ENCODE measurements around the gene ARPIN.

Gene ARPIN

DNA sequence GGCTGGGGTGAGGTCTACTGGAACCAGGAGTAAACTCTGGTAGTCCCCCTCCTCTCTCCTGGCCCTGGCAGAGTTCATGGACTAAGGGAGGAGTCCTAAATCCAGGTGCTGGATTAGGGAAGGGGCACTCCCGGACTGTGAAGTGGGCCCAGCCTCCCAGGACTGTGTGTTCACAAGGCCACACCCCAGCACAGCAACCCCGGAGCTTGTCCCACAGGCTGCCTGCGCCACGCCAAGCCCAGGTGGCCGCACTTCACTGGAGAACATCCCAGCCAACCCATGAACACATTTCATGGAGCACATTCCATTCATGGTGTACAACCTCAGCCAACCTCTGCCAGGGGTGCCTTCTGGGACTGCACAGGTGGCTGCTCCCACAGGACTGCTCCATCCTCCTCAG is 8.2 kb downstream of the ARPIN start:
- Histone ChIP-seq H3K9ac (ENCODE audit: insufficient read length) (no peak overlapping the region), H3K27ac (no peak overlapping the region), H3K36me3 (ENCODE audit: insufficient read depth, low read length) (no peaks in the 10 kb centered on the region), H3K4me3 (no peak overlapping the region), H3K9me3 (ENCODE audit: low read depth, low read length) (no peaks in the 10 kb centered on the region)
- no peak for DNase-seq (ENCODE audit: low read depth, low spot score)
- TF ChIP-seq POLR2AphosphoS5 (IDR thresholded peaks at IDR 0.05; ENCODE audit: borderline replicate concordance, low read depth, low read length) (no peak), FOXP2 (optimal IDR thresholded peaks at IDR 0.05; ENCODE audit: control extremely low read depth, extremely low read length, insufficient read depth) (no peak)

DNA sequence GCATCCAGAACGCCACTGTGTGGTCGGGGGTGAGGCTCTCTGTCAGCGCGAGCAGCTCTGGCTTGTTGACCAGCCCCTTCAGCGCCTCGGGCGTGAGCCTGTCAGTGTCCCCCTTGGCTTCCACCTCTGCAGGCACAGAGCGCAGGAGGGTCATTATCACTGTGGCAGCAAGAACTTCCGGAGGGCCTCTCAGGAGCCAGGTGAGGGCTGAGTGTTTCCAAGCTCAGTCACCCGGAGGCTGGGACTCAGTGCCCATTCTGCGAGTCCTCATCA is 9.0 kb downstream of the ARPIN start:
- no peak overlapping the region for H3K4me3 ChIP-seq
- no peak overlapping the region for H3K9ac ChIP-seq (ENCODE audit: insufficient read length)
- H3K36me3 ChIP-seq (ENCODE audit: insufficient read depth, low read length) = no peaks in the 10 kb centered on the region
- no peak for DNase-seq (ENCODE audit: low read depth, low spot score)
- no peak for TF ChIP-seq FOXP2 (optimal IDR thresholded peaks at IDR 0.05; ENCODE audit: control extremely low read depth, extremely low read length, insufficient read depth)
- no peak for TF ChIP-seq POLR2AphosphoS5 (IDR thresholded peaks at IDR 0.05; ENCODE audit: borderline replicate concordance, low read depth, low read length)
- no peak for TF ChIP-seq EZH2 (IDR thresholded peaks at IDR 0.05)
- H3K27ac ChIP-seq = no peak overlapping the region
- no peaks in the 10 kb centered on the region for H3K9me3 ChIP-seq (ENCODE audit: low read depth, low read length)

DNA sequence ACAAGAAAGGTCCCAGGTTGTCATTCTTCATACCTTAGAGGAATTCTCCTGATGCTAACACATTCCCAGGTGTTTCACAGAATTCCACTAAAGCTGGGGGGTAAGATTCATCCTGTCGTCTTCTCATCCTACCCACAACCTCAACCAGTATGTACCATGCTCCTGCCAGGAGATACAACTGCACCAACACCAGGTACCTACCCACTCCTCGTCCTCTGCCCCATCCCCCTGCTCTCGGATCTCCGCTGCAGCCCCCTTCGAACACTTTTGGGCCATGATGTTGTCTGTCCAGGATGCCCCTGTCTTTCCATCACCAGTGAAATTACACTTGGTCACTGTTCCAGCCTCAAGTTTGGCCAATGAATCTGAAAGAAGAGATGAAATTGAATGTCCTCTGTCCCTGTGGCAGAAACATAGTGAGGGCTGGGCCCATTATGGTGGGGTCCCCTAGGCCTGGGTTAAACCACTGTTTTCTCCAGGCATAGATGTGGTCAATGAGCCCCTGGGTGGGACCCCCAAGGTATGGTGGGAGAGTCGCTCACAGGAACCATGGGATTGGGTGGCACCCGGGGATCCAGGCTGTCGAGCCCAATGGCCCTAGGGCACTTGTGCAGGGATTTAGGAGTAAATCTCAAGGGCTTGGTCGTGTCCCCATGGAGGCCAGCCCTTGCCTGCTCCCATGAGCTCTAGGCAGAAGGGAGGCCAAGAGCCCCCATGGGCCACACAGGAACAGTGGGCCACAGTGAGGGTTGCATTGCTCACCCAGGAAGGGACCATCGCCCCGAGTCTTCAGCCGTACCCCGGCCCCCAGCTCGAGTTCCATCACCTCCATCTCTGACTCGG is 9.5 kb downstream of the ARPIN start:
- DNase-seq (ENCODE audit: low read depth, low spot score) = no peak
- TF ChIP-seq FOXP2 (optimal IDR thresholded peaks at IDR 0.05; ENCODE audit: control extremely low read depth, extremely low read length, insufficient read depth) (no peak), POLR2AphosphoS5 (IDR thresholded peaks at IDR 0.05; ENCODE audit: borderline replicate concordance, low read depth, low read length) (no peak), EZH2 (IDR thresholded peaks at IDR 0.05) (no peak)
- no peaks in the 10 kb centered on the region for H3K36me3 ChIP-seq (ENCODE audit: insufficient read depth, low read length)
- no peak overlapping the region for H3K9ac ChIP-seq (ENCODE audit: insufficient read length)
- no peaks in the 10 kb centered on the region for H3K9me3 ChIP-seq (ENCODE audit: low read depth, low read length)
- H3K4me3 ChIP-seq = no peak overlapping the region
- H3K27ac ChIP-seq = no peak overlapping the region

DNA sequence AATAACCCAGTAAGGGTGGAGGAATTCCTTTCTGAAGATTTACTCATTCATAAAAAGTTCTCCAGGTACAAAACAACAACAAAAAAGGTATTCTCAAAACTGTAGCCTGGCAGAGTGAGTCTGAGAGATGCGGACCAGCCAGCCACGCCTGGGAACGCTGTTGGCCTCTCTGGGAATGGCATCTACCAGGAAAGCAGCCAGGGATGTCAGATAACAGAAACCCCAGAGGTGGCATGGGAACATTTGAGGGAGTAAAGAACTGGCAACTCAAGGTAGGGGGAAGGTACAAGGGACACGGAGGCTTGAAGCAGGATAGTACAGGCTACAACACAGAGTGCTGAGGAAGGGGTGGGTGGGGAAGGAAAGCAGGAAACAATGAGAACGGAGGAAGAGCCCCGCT is 11.9 kb downstream of the ARPIN start:
- TF ChIP-seq FOXP2 (optimal IDR thresholded peaks at IDR 0.05; ENCODE audit: control extremely low read depth, extremely low read length, insufficient read depth) (no peak), POLR2AphosphoS5 (IDR thresholded peaks at IDR 0.05; ENCODE audit: borderline replicate concordance, low read depth, low read length) (no peak), EZH2 (IDR thresholded peaks at IDR 0.05) (no peak)
- Histone ChIP-seq H3K9ac (ENCODE audit: insufficient read length) (no peak overlapping the region), H3K27ac (no peak overlapping the region), H3K4me3 (no peak overlapping the region), H3K9me3 (ENCODE audit: low read depth, low read length) (no peaks in the 10 kb centered on the region), H3K36me3 (ENCODE audit: insufficient read depth, low read length) (no peaks in the 10 kb centered on the region)
- DNase-seq (ENCODE audit: low read depth, low spot score) = no peak

DNA sequence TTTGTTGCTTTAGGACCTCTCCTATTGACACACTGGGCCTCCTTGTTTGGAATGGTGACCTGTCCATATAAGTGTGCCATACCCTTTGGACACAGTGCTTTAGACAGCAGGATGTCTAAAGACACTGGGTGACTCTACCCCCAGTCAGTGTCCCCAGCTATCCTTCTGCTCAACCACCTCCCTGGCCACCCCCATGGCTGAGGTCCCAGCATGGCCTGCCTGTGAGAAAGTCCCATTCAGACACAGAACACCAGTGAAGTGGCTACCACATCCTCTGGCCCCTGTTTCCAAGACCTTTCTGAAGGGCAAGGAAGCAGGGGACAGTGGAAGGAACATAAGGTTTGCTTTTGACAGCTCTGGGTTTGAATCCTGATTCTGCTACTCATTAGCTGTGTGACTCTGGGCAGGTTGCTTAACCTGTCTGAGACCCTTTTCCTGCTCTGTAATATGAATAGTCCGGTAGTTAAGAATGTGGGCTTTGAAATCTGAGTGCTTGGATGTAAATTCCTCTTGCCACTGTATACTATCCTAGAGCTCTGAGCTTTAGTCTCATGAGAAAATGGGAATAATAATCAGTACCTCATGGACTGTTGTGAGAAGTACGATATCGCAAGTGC is 12.7 kb downstream of the ARPIN start:
- no peak for DNase-seq (ENCODE audit: low read depth, low spot score)
- no peak overlapping the region for H3K9ac ChIP-seq (ENCODE audit: insufficient read length)
- H3K36me3 ChIP-seq (ENCODE audit: insufficient read depth, low read length) = no peaks in the 10 kb centered on the region
- H3K4me3 ChIP-seq = no peak overlapping the region
- TF ChIP-seq FOXP2 (optimal IDR thresholded peaks at IDR 0.05; ENCODE audit: control extremely low read depth, extremely low read length, insufficient read depth) = no peak
- no peak for TF ChIP-seq EZH2 (IDR thresholded peaks at IDR 0.05)
- TF ChIP-seq POLR2AphosphoS5 (IDR thresholded peaks at IDR 0.05; ENCODE audit: borderline replicate concordance, low read depth, low read length) = no peak
- H3K9me3 ChIP-seq (ENCODE audit: low read depth, low read length) = no peaks in the 10 kb centered on the region
- no peak overlapping the region for H3K27ac ChIP-seq

DNA sequence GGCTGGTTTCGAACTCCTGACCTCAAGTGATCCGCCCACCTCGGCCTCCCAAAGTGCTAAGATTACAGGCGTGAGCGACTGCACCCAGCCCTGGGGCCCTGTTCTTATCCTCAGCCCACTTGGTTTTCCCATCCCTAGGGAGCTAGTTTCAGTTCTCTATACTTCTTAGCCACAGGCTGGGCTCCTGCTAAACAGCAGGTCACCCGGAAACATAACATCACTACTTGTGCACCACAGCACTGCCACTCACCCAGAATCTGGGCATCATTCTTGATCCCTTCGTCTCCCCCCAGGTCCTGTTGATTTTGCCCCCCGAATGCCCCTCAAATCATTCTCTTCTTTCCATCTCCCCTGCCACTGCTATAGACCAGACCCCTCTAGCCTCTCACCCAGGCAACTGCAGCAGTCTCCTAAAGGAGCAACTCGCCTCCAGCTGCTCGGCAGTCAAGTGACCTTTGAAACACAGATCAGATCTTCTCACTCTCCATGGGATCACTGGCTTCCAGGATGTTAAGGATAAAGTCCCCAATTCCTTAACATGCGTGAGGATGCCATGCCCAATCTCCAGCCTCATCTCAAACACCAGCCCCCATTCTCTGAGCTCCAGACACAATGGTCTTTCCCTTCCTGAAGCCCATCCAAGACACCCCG is 13.3 kb downstream of the ARPIN start:
- no peaks in the 10 kb centered on the region for H3K36me3 ChIP-seq (ENCODE audit: insufficient read depth, low read length)
- no peak for DNase-seq (ENCODE audit: low read depth, low spot score)
- no peak overlapping the region for H3K9ac ChIP-seq (ENCODE audit: insufficient read length)
- TF ChIP-seq POLR2AphosphoS5 (IDR thresholded peaks at IDR 0.05; ENCODE audit: borderline replicate concordance, low read depth, low read length) (no peak), FOXP2 (optimal IDR thresholded peaks at IDR 0.05; ENCODE audit: control extremely low read depth, extremely low read length, insufficient read depth) (no peak), EZH2 (IDR thresholded peaks at IDR 0.05) (no peak)
- no peak overlapping the region for H3K27ac ChIP-seq
- no peak overlapping the region for H3K4me3 ChIP-seq
- H3K9me3 ChIP-seq (ENCODE audit: low read depth, low read length) = no peaks in the 10 kb centered on the region

DNA sequence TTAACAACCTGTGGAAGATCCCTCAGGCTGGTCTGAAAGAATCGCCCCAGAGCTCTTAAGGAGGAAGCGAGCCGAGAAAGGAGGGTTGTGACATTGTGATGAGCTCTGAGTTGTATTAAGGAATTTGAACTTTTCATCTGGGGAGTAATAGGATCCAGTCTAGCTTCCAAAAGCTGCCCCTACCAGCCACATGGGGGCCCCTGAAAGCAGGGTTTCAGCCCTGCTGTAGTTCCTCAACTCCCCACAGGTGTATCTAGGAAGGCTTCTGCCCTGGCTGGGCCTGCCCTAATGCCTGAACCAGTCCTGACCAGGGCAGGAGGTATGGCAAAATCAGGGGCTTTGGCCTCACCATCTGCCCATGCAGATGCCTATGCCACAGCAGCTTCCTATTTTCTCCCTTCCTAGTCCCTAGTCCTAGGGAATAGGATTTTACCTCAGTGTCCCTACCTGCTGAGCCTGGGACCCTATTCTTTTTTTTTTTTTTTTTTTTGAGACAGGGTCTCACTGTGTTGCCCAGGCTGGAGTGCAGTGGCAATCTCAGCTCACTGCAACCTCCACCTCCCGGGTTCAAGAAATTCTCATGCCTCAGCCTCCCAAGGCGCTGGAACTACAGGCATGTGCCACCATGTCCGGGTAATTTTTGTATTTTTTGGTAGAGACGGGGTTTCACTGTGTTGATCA is 14.0 kb downstream of the ARPIN start:
- no peaks in the 10 kb centered on the region for H3K36me3 ChIP-seq (ENCODE audit: insufficient read depth, low read length)
- H3K9ac ChIP-seq (ENCODE audit: insufficient read length) = no peak overlapping the region
- no peaks in the 10 kb centered on the region for H3K9me3 ChIP-seq (ENCODE audit: low read depth, low read length)
- no peak overlapping the region for H3K27ac ChIP-seq
- DNase-seq (ENCODE audit: low read depth, low spot score) = no peak
- TF ChIP-seq POLR2AphosphoS5 (IDR thresholded peaks at IDR 0.05; ENCODE audit: borderline replicate concordance, low read depth, low read length) = no peak
- no peak for TF ChIP-seq FOXP2 (optimal IDR thresholded peaks at IDR 0.05; ENCODE audit: control extremely low read depth, extremely low read length, insufficient read depth)
- no peak for TF ChIP-seq EZH2 (IDR thresholded peaks at IDR 0.05)
- no peak overlapping the region for H3K4me3 ChIP-seq

DNA sequence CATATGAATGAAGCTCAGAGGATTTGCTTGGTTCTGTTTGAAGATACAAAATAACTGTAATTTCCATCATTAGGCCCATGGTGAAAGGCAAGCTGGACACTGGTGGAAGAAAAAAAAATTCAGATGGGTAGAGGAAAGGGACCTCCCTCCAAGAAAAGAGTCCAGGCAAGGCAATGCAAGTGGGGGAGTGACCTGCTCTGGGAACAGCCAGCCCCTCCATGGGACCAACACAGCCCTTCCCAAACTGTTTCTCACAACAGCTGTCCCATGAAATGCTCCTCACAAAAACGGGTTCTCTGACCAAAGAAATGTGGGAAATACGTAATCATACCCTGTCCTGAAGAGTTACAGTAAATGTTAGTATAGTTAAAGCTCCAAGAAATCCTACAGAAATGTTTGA is 14.6 kb downstream of the ARPIN start:
- no peak for DNase-seq (ENCODE audit: low read depth, low spot score)
- no peaks in the 10 kb centered on the region for H3K9me3 ChIP-seq (ENCODE audit: low read depth, low read length)
- H3K27ac ChIP-seq = no peak overlapping the region
- H3K9ac ChIP-seq (ENCODE audit: insufficient read length) = no peak overlapping the region
- no peaks in the 10 kb centered on the region for H3K36me3 ChIP-seq (ENCODE audit: insufficient read depth, low read length)
- H3K4me3 ChIP-seq = no peak overlapping the region
- TF ChIP-seq POLR2AphosphoS5 (IDR thresholded peaks at IDR 0.05; ENCODE audit: borderline replicate concordance, low read depth, low read length) (no peak), FOXP2 (optimal IDR thresholded peaks at IDR 0.05; ENCODE audit: control extremely low read depth, extremely low read length, insufficient read depth) (no peak), EZH2 (IDR thresholded peaks at IDR 0.05) (no peak)

All from SK-N-MC (cell line).